HG03469 (cell line): Measurements from ENCODE around the gene NHS.
"Not testable (repeated sequence)": the region's sequence is repeated elsewhere in the genome, so short reads cannot be mapped to it uniquely, and the experiment has no call there.

ENCODE experiments used
- ATAC-seq: cut with Tn5 transposase; IDR thresholded peaks from one replicate; pipeline ENCODE4 v1.9.1; 2021; ENCODE audit warnings: mild to moderate bottlenecking, moderate library complexity, moderate number of reproducible peaks; ENCODE audit not compliant: unreplicated experiment

NHS gene

GRCh38 chrX:17488036-17488435 lies 113.0 kb downstream of the NHS start:
- ATAC-seq: no peak

GRCh38 chrX:17494216-17494615 lies 119.2 kb downstream of the NHS start:
- ATAC-seq: no peak

GRCh38 chrX:17495052-17495451 lies 120.1 kb downstream of the NHS start:
- no peak for ATAC-seq

- ATAC-seq: no peak
Measured at GRCh38 chrX:17496407-17496806, 121.4 kb downstream of the NHS start.

- no peak for ATAC-seq
Measured at GRCh38 chrX:17497193-17497592, 122.2 kb downstream of the NHS start.

GRCh38 chrX:17499512-17499911 lies 124.5 kb downstream of the NHS start:
- ATAC-seq: no peak

GRCh38 chrX:17500145-17500579 lies 125.2 kb downstream of the NHS start:
- no peak for ATAC-seq

- ATAC-seq: no peak
Measured at GRCh38 chrX:17501746-17502145, 126.7 kb downstream of the NHS start.

GRCh38 chrX:17506352-17506751 lies 131.4 kb downstream of the NHS start:
- not testable (repeated sequence) for ATAC-seq

GRCh38 chrX:17511556-17511955 lies 136.6 kb downstream of the NHS start:
- no peak for ATAC-seq

GRCh38 chrX:17519358-17519757 lies 144.4 kb downstream of the NHS start:
- ATAC-seq: no peak

GRCh38 chrX:17520016-17520615 lies 145.1 kb downstream of the NHS start:
- ATAC-seq: no peak

- ATAC-seq: no peak
Measured at GRCh38 chrX:17521871-17522693, 147.1 kb downstream of the NHS start.

- ATAC-seq: no peak
Measured at GRCh38 chrX:17525266-17525665, 150.3 kb downstream of the NHS start.

- ATAC-seq: no peak
Measured at GRCh38 chrX:17525762-17526555, 151.0 kb downstream of the NHS start.

- ATAC-seq: no peak
Measured at GRCh38 chrX:17527135-17527701, 152.2 kb downstream of the NHS start.

- no peak for ATAC-seq
Measured at GRCh38 chrX:17527922-17528321, 152.9 kb downstream of the NHS start.

GRCh38 chrX:17529151-17529745 lies 154.2 kb downstream of the NHS start:
- ATAC-seq: no peak

GRCh38 chrX:17531500-17531899 lies 156.5 kb downstream of the NHS start:
- no peak for ATAC-seq

GRCh38 chrX:17535229-17535628 lies 160.2 kb downstream of the NHS start:
- ATAC-seq: no peak

- no peak for ATAC-seq
Measured at GRCh38 chrX:17537723-17538243, 162.8 kb downstream of the NHS start.
